ENCODE measurements around the gene NPRL2. TPM values are rescaled to one million over a fixed set of nuclear protein-coding genes. Genes with fewer than 3 reads are reported as not detected.

The NPRL2 gene
- total and polyA plus RNA-seq, 9 of the 15 experiments (the other 6 are each of a cell fraction or from before 2014, with no cell fraction given): 17.4 to 40.4 (median 24.4) TPM

- TF ChIP-seq THAP12 (CRISPR knock-in tag; IDR thresholded peaks at IDR 0.05): no peak
- TF ChIP-seq GMEB1 (CRISPR knock-in tag; IDR thresholded peaks at IDR 0.05): peak; percentile 76
- TF ChIP-seq, protein P1, sequence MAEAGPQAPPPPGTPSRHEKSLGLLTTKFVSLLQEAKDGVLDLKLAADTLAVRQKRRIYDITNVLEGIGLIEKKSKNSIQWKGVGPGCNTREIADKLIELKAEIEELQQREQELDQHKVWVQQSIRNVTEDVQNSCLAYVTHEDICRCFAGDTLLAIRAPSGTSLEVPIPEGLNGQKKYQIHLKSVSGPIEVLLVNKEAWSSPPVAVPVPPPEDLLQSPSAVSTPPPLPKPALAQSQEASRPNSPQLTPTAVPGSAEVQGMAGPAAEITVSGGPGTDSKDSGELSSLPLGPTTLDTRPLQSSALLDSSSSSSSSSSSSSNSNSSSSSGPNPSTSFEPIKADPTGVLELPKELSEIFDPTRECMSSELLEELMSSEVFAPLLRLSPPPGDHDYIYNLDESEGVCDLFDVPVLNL (CRISPR knock-in tag; IDR thresholded peaks at IDR 0.05; ENCODE audit: low read depth): no peak
- TF ChIP-seq PCBP2 (IDR thresholded peaks at IDR 0.05; ENCODE audit: low read depth, low read length, poor library complexity, severe bottlenecking): no peak
- peak; percentile 74 for TF ChIP-seq POLR2G (IDR thresholded peaks at IDR 0.05; ENCODE audit: low read depth, low read length)
- no peak for TF ChIP-seq ZNF212 (CRISPR knock-in tag; IDR thresholded peaks at IDR 0.05)
- peak; percentile 93 for TF ChIP-seq GABPA (tag; conservative IDR thresholded peaks at IDR 0.05; ENCODE audit: low read depth)
- no peak for TF ChIP-seq CBX5 (IDR thresholded peaks at IDR 0.05; ENCODE audit: borderline replicate concordance, low read depth)
- no peak for TF ChIP-seq ZNF324 (CRISPR knock-in tag; IDR thresholded peaks at IDR 0.05)
- no peak for TF ChIP-seq ZZZ3 (IDR thresholded peaks at IDR 0.05)
- no peak for TF ChIP-seq PREB (CRISPR knock-in tag; IDR thresholded peaks at IDR 0.05)
- no peak for TF ChIP-seq RFX5 (IDR thresholded peaks at IDR 0.05; ENCODE audit: low read depth, low read length)
- TF ChIP-seq TAF1 (IDR thresholded peaks at IDR 0.05; ENCODE audit: control insufficient read depth, extremely low read depth, insufficient read depth, low read length, severe bottlenecking): no peak
- no peak for TF ChIP-seq EWSR1 (IDR thresholded peaks at IDR 0.05; ENCODE audit: borderline replicate concordance, low read depth, partially characterized antibody)
- no peak for TF ChIP-seq IRF9 (tag; IDR thresholded peaks at IDR 0.05)
- TF ChIP-seq SREBF2 (CRISPR knock-in tag; IDR thresholded peaks at IDR 0.05): no peak
- peak; percentile 64 for TF ChIP-seq ZBTB9 (CRISPR knock-in tag; IDR thresholded peaks at IDR 0.05)
Measured at GRCh38 chr3:50358911-50359759, 8.6 kb upstream of the NPRL2 start, which contains the start of gene TMEM115 (continued).

All from K562 (cell line).